ENCODE data around the gene SEC14L5. TPM values are rescaled to one million over a fixed set of nuclear protein-coding genes. Genes with fewer than 3 reads are reported as not detected.

SEC14L5 gene
- total RNA-seq, 2 donors from 2014 or later, result 0.02 TPM; not detected in 1

DNA sequence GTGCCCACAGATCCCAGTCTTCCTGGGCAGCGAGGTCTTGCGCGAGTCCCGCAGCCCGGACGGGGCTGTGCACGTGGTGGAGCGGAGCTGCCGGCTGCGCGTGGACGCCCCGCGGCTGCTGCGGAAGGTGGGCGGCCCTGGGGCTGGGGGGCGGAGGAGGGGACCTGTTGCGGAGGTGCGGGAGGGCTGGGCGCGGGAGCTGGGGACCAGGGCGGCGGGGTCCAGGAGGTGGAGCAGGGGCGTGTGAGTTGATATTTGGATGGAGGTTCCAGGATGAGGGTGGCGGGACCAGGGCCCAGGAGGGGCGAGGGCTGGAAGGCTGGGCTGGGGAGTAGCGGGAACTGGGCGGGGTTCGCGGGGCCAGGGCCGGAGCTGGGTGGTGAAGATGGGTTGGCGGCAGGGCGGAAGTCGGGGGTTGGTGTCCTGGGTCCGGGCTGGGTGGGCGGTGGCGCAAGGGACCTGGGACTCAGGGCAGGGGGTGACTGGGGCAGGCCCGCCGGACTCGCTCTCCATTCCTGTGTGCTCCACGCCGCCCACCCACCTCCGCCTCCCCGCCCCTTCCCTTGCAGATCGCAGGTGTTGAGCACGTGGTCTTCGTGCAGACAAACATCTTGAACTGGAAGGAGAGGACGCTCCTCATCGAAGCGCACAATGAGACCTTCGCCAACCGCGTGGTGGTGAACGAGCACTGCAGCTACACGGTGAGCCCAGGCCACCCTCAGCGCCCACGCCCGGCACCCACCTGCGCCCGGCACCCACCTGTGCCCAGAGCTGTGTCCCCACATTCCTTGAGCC lies 29.6 kb downstream of the SEC14L5 start:
- H3K4me3 Mint-ChIP-seq, result no peak overlapping the region
- H3K4me1 Mint-ChIP-seq (ENCODE audit: low read depth), result no peaks in the 10 kb centered on the region
- no peaks in the 10 kb centered on the region for H3K9me3 Mint-ChIP-seq
- peaks cover 0 to 2% of the 10 kb centered on the region in 2 donors for H3K36me3 Mint-ChIP-seq (ENCODE audit: insufficient read depth in 2 of 2)
- ATAC-seq (replicated peaks in 1 of 2) (no peak), DNase-seq (no peak)
- H3K27ac Mint-ChIP-seq, result no peak overlapping the region
- peaks cover 29% of the 10 kb centered on the region for H3K27me3 Mint-ChIP-seq (ENCODE audit: low read depth)

DNA sequence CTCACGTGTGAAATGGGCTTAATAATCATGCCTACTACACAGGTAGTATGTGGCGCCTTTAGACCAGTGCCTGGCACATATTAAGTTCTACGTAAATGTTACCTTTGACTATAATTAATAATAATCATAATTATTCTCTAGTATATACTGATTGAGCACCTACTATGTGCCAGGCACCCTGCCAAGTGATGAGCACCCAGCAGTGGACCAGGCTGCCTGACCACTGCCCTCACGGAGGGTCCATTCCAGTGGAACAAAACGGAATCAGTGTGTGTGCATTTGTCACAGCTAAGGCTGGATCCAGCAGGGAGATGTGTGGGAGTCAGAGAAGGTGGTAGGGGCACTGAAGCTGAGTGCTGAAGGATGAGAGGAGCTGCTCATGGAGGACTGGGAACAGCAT lies 30.5 kb downstream of the SEC14L5 start:
- Mint-ChIP-seq H3K27me3 (ENCODE audit: low read depth) (peaks cover 29% of the 10 kb centered on the region), H3K4me3 (no peak overlapping the region), H3K4me1 (ENCODE audit: low read depth) (no peaks in the 10 kb centered on the region), H3K27ac (no peak overlapping the region), H3K36me3 (ENCODE audit: insufficient read depth in 2 of 2) (peaks cover 0 to 2% of the 10 kb centered on the region in 2 donors), H3K9me3 (no peaks in the 10 kb centered on the region)
- no peak for DNase-seq
- ATAC-seq (replicated peaks in 1 of 2), result no peak

DNA sequence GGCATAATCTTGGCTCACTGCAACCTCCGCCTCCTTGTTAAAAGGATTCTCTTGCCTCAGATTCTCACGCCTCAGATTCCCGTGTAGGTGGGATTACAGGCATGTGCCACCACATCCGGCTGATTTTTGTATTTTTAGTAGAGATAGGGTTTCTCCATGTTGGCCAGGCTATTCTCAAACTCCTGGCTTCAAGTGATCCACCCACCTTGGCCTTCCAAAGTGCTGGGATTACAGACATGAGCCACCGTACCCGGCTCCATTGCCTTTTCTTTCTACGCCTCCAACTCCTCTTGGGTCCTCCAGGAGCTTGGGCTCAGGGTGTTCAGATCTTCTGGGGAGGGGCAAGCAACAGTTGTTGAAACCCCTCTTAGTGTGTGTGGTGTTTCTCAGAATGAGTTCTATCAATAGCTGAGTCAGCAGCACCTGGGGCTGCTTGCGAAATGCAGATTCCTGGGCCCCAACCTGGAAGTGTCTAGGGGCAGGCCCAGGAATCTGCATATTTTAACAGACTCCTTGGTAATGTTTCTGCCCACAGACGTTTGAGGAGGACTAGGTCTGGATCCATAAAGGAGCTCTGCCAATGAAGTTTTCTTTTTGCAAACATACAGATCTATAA lies 31.4 kb downstream of the SEC14L5 start:
- H3K27ac Mint-ChIP-seq, result no peak overlapping the region
- H3K36me3 Mint-ChIP-seq (ENCODE audit: insufficient read depth in 2 of 2), result peaks cover 0 to 2% of the 10 kb centered on the region in 2 donors
- peaks cover 29% of the 10 kb centered on the region for H3K27me3 Mint-ChIP-seq (ENCODE audit: low read depth)
- DNase-seq, result no peak
- H3K9me3 Mint-ChIP-seq, result no peaks in the 10 kb centered on the region
- no peaks in the 10 kb centered on the region for H3K4me1 Mint-ChIP-seq (ENCODE audit: low read depth)
- H3K4me3 Mint-ChIP-seq, result no peak overlapping the region
- no peak for ATAC-seq (replicated peaks in 1 of 2)

DNA sequence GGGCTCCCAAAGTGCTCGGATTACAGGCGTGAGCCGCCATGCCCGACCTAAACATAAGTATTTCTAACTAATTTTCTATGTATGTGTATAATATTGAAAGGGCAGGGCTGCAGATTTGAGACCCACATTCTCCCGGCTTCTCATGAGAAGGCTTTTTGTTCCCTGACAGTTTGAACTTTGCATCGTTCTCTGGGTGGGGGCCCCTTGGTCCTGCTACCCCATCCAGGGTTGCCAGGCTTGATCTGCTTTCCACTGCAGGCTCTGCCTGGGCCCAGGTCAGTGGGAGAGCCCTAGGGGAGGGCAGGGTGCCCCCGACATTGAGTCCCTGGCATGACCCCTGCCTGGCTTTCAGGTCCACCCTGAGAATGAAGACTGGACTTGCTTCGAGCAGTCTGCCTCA lies 32.3 kb downstream of the SEC14L5 start:
- peaks cover 0 to 2% of the 10 kb centered on the region in 2 donors for H3K36me3 Mint-ChIP-seq (ENCODE audit: insufficient read depth in 2 of 2)
- H3K27me3 Mint-ChIP-seq (ENCODE audit: low read depth), result peaks cover 35% of the 10 kb centered on the region
- no peak overlapping the region for H3K27ac Mint-ChIP-seq
- no peaks in the 10 kb centered on the region for H3K4me1 Mint-ChIP-seq (ENCODE audit: low read depth)
- ATAC-seq (replicated peaks in 1 of 2), result no peak
- no peaks in the 10 kb centered on the region for H3K9me3 Mint-ChIP-seq
- DNase-seq, result no peak
- H3K4me3 Mint-ChIP-seq, result no peak overlapping the region

DNA sequence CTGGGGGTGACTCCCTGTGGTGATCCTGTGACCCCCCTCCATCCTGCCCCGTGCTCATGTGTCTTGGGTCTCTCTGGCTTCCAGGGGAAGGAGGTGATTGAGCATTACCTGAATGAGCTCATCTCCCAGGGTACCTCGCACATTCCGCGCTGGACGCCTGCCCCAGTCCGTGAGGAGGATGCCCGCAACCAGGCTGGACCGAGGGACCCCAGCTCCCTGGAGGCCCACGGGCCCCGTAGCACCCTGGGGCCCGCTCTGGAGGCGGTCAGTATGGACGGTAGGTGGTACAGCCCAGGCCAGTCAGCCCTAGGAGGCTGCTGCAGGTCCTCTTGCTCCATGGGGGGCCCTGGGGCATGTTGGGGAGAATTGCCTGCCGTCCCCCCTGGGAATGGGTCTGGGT lies 33.6 kb downstream of the SEC14L5 start:
- Mint-ChIP-seq H3K27me3 (ENCODE audit: low read depth) (peaks cover 27% of the 10 kb centered on the region), H3K4me3 (no peak overlapping the region), H3K4me1 (ENCODE audit: low read depth) (no peaks in the 10 kb centered on the region), H3K36me3 (ENCODE audit: insufficient read depth in 2 of 2) (no peaks in the 10 kb centered on the region), H3K27ac (no peak overlapping the region), H3K9me3 (no peaks in the 10 kb centered on the region)
- DNase-seq, result no peak
- no peak for ATAC-seq (replicated peaks in 1 of 2)

DNA sequence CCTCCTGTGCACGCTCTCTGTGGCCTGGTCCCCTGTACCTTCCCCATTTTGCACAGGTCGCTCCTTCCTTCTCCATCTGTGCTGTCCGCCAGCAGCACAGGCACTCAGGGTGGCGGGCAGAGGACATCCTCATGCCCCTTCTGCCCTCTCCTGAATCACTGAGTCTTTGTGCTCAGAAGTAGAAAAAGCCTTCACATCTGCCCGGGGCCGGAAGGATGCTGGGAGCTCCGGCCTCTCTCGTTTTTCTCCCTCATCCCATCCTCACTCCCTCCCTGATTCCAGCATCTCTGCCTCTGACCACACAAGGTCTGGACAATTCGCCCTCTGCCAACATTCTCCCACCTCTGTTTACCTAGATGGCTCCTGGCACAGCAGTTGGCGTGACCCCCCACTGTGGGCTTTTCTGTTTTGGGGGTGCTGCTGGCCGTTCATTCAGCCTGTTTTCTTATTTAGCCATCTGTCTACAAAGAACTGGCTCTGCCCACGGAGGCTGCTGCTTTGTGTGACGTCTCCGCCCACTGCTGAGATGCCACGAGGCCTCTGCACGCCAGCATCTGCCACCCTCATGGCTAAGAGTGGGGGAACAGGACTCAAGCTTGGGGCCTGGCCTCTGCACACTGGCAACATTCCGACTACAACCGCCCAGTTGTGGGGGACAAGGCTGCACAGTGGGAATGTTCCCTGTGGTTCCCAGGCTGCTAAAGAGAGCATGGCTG lies 36.7 kb downstream of the SEC14L5 start:
- Mint-ChIP-seq H3K9me3 (no peaks in the 10 kb centered on the region), H3K4me3 (no peak overlapping the region), H3K36me3 (ENCODE audit: insufficient read depth in 2 of 2) (no peaks in the 10 kb centered on the region), H3K27ac (no peak overlapping the region), H3K4me1 (ENCODE audit: low read depth) (no peaks in the 10 kb centered on the region), H3K27me3 (ENCODE audit: low read depth) (peaks cover 6% of the 10 kb centered on the region)
- ATAC-seq (replicated peaks in 1 of 2) (no peak), DNase-seq (no peak)

DNA sequence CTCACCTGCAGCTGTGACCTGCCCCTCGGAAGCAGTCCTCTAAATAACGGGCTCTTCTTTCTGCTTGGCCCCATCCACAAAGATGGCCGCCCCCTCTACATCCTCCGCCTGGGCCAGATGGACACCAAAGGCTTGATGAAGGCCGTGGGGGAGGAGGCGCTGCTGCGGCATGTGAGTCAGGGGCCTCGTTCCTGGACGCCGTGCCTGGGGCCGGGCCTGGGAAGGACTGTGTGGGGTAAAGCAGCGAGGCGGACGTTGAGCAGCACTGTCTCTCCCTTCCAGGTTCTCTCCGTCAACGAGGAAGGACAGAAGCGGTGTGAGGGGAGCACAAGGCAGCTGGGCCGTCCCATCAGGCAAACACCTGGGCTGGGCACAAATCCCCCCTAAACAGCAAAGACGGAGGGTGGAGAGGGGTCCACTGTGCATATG lies 42.5 kb downstream of the SEC14L5 start:
- H3K27ac Mint-ChIP-seq, result no peak overlapping the region
- no peaks in the 10 kb centered on the region for H3K36me3 Mint-ChIP-seq (ENCODE audit: insufficient read depth in 2 of 2)
- no peaks in the 10 kb centered on the region for H3K27me3 Mint-ChIP-seq (ENCODE audit: low read depth)
- H3K4me3 Mint-ChIP-seq, result no peak overlapping the region
- ATAC-seq (replicated peaks in 1 of 2), result no peak
- DNase-seq, result no peak
- H3K9me3 Mint-ChIP-seq, result no peaks in the 10 kb centered on the region
- no peaks in the 10 kb centered on the region for H3K4me1 Mint-ChIP-seq (ENCODE audit: low read depth)

DNA sequence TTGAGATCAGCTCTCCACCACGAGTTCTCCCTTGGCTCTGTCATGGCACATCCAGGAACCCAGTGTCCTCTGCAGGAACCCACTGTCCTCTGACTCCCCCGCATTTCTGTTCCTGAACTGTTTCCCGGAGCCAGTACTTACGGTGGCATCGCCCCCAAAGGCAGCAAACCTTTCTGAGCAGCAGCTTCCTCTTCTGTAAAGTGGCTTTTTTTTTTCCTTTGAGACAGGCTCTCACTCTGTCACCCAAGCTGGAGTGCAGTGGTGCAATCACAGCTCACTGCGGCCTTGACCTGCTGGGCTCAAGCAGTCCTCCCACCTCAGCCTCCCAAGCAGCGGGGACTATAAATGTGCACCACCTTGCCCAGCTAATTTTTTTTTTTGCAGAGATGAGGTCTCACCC lies 43.4 kb downstream of the SEC14L5 start:
- Mint-ChIP-seq H3K27me3 (ENCODE audit: low read depth) (no peaks in the 10 kb centered on the region), H3K4me1 (ENCODE audit: low read depth) (no peaks in the 10 kb centered on the region), H3K27ac (no peak overlapping the region), H3K36me3 (ENCODE audit: insufficient read depth in 2 of 2) (no peaks in the 10 kb centered on the region), H3K9me3 (no peaks in the 10 kb centered on the region), H3K4me3 (no peak overlapping the region)
- DNase-seq (no peak), ATAC-seq (replicated peaks in 1 of 2) (no peak)

DNA sequence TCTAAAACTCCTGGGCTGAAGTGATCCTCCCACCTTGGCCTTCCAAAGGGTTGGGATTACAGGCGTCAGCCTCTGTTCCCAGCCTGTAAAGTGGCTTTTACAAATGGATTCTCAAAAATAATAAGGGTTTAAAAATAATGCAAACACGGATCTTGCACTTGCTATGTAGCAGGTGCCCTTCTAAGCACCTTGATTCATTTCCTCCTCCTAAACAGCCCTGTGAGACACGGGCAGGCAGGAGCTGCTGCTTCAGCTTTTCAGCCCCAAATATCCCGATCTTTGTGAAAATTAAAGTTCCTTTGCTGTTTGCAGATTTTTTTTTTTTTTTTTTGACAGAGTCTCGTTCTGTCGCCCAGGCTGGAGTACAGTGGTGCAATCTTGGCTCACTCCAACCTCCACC lies 43.9 kb downstream of the SEC14L5 start:
- ATAC-seq (replicated peaks in 1 of 2) (no peak), DNase-seq (no peak)
- H3K4me3 Mint-ChIP-seq, result no peak overlapping the region
- no peaks in the 10 kb centered on the region for H3K27me3 Mint-ChIP-seq (ENCODE audit: low read depth)
- H3K4me1 Mint-ChIP-seq (ENCODE audit: low read depth), result no peaks in the 10 kb centered on the region
- no peak overlapping the region for H3K27ac Mint-ChIP-seq
- H3K9me3 Mint-ChIP-seq, result no peaks in the 10 kb centered on the region
- no peaks in the 10 kb centered on the region for H3K36me3 Mint-ChIP-seq (ENCODE audit: insufficient read depth in 2 of 2)

DNA sequence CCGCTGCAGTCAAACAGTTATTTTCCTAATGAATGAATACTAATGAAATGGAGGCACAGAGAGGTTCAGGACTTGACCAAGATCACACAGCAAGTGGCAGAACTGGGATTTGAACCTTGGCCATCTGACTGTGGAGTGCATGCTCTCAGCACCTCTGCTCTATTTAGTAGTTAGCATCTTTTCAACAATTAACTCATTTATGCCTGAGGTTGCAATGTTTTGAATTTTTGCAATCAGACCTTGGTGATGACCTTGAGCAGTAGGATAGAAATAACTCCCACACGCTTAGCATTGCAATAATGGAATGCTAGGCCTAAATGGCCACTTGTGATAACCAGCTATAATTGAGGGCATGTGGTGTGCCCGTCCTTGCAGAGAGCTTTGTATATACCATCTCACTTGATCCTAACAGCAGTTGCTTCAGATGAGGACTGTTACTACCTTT lies 44.6 kb downstream of the SEC14L5 start:
- DNase-seq (no peak), ATAC-seq (replicated peaks in 1 of 2) (no peak)
- Mint-ChIP-seq H3K4me1 (ENCODE audit: low read depth) (no peaks in the 10 kb centered on the region), H3K27ac (no peak overlapping the region), H3K36me3 (ENCODE audit: insufficient read depth in 2 of 2) (no peaks in the 10 kb centered on the region), H3K9me3 (no peaks in the 10 kb centered on the region), H3K27me3 (ENCODE audit: low read depth) (no peaks in the 10 kb centered on the region), H3K4me3 (no peak overlapping the region)

DNA sequence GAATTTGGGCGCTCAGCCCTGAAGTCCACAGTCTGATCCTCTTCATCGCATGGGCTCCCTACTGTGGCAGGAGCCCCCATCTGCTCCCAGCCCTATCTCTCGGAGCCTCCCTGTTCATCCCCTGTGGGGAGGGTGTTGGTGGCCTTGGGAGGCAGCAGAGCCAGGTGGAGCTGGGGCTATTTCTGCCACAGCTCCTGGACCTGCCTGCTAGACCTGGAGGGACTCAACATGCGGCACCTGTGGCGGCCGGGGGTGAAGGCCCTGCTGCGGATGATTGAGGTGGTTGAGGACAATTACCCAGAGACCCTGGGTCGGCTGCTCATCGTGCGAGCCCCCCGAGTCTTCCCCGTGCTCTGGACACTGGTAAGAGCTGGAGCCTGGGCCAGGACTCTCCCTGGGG lies 45.1 kb downstream of the SEC14L5 start:
- DNase-seq, result no peak
- Mint-ChIP-seq H3K4me1 (ENCODE audit: low read depth) (no peaks in the 10 kb centered on the region), H3K9me3 (no peaks in the 10 kb centered on the region), H3K36me3 (ENCODE audit: insufficient read depth in 2 of 2) (no peaks in the 10 kb centered on the region), H3K4me3 (no peak overlapping the region), H3K27me3 (ENCODE audit: low read depth) (no peaks in the 10 kb centered on the region), H3K27ac (no peak overlapping the region)
- no peak for ATAC-seq (replicated peaks in 1 of 2)

DNA sequence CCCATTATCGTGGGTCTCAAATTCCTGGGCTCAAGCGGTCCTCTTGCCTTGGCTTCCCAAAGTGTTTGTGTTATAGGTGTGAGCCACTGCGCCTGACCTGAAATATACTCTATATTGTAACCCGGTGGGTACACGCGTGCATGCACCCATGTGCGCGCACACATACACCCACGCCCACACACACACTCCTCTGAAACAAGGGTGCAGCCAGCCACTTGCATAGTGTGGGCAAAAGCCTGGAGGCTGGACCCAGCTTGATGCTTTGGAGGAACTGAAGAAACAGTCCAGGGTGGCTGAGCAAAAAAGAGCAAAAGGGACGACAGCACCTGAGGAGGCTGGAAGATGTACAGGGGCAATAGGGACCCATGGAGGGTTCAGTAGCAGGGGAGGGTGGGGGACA lies 45.7 kb downstream of the SEC14L5 start:
- no peak for ATAC-seq (replicated peaks in 1 of 2)
- H3K27ac Mint-ChIP-seq, result no peak overlapping the region

DNA sequence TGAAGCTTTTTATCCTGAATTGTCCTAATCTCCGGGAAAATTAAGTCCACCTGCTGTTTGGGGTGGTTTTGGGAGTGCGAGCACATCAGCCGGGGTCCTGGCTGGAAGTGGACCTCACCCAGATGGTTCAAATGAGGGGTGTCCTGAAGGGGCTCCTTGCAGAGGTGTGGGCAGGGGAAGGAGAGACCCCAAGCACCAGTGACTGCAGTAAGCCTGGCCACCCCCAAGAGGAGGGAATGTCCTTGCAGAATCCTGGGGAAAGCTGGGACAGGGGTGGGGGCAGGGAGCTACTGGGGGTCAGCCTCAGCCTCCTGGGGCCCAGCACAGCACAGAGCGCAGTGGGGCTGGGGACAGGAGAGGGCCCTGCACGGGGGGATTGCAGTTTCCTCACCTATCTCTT lies 46.2 kb downstream of the SEC14L5 start:
- Mint-ChIP-seq H3K27me3 (ENCODE audit: low read depth) (peaks cover 3% of the 10 kb centered on the region), H3K36me3 (ENCODE audit: insufficient read depth in 2 of 2) (no peaks in the 10 kb centered on the region), H3K4me3 (no peak overlapping the region), H3K27ac (no peak overlapping the region), H3K4me1 (ENCODE audit: low read depth) (no peaks in the 10 kb centered on the region), H3K9me3 (no peaks in the 10 kb centered on the region)
- DNase-seq (no peak), ATAC-seq (replicated peaks in 1 of 2) (no peak)

More for the DNA sequence above, 45.7 kb downstream of the SEC14L5 start:
- Mint-ChIP-seq H3K27me3 (ENCODE audit: low read depth) (no peaks in the 10 kb centered on the region), H3K4me3 (no peak overlapping the region), H3K36me3 (ENCODE audit: insufficient read depth in 2 of 2) (no peaks in the 10 kb centered on the region), H3K4me1 (ENCODE audit: low read depth) (no peaks in the 10 kb centered on the region), H3K9me3 (no peaks in the 10 kb centered on the region)
- DNase-seq, result no peak
